Measurements from ENCODE around the gene SRL. TPM values are rescaled to one million over a fixed set of nuclear protein-coding genes. Genes with fewer than 3 reads are reported as not detected.

SRL gene
- total and polyA plus RNA-seq, 2 donors (not counting 1 experiment from before 2014, with no cell fraction given): not detected

DNA sequence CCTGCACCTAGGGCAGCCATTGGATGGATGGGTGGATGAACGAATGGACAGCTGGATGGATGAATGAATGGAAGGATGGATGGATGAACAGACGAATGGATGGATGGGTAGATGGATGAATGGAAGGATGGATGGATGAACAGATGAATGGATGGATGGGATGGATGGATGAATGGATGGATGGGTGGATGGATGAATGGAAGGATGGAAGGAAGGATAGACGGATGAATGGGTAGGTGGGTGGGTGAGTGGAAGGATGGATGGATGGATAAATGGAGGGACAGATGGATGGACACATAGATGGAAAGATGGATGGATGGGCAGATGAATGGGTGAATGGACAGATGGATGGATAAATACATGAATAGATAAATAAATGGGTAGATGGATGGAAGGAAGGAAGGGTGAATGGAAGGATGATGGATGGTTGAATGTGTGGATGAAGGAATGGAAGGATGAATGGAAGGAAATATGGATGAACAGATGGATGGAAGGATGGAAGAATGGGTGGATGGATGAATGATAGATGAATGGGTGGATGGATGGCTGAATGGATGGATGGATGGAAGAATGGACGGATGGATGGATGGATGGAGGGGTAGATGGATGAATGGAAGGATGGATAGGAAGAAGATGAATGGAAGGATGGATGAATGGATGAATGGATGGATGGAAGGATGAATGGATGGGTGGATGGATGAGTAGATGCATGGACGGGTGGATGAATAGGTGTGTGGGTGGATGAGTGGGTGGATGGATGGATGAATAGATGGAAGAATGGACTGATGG is 15.4 kb downstream of the SRL start:
- Histone ChIP-seq H3K4me1 (ENCODE audit: control insufficient read depth in 2 of 2, insufficient read depth in 2 of 2, low read length in 2 of 2) (no peaks in the 10 kb centered on the region), H3K4me3 (ENCODE audit: control extremely low read depth in 1 of 5, extremely low read depth in 1 of 5, insufficient read depth in 1 of 5, low read depth in 2 of 5, low read length in 4 of 5) (no peak overlapping the region), H2AFZ (ENCODE audit: insufficient read depth, low read depth, low read length, poor library complexity, severe bottlenecking) (no peak overlapping the region), H3K79me2 (ENCODE audit: control insufficient read depth, insufficient read depth, low read length) (no peaks in the 10 kb centered on the region), H4K20me1 (ENCODE audit: control insufficient read depth, insufficient read depth, low read length, poor library complexity, severe bottlenecking) (no peaks in the 10 kb centered on the region), H3K36me3 (replicated peaks in 1 of 2; ENCODE audit: control extremely low read depth in 1 of 2, control insufficient read depth in 1 of 2, extremely low read depth in 1 of 2, insufficient read depth in 2 of 2, low read length in 1 of 2) (no peaks in the 10 kb centered on the region), H3K9ac (ENCODE audit: low read length) (no peak overlapping the region), H3K4me2 (replicated peaks; ENCODE audit: low read depth, low read length, poor library complexity, severe bottlenecking) (no peak overlapping the region), H3K27me3 (replicated peaks in 1 of 4; ENCODE audit: control extremely low read depth in 1 of 4, control insufficient read depth in 3 of 4, insufficient read depth in 4 of 4, low read length in 3 of 4) (peaks cover 0 to 5% (median 0%) of the 10 kb centered on the region in 4 experiments), H3K9me3 (ENCODE audit: control extremely low read depth in 1 of 3, control insufficient read depth in 2 of 3, insufficient read depth in 1 of 3, low read length in 2 of 3) (no peaks in the 10 kb centered on the region), H3K27ac (ENCODE audit: low read length in 2 of 2) (no peak overlapping the region)
- H3K4me3 Mint-ChIP-seq: no peak overlapping the region
- ChIA-PET POLR2A (no interaction called here), CTCF (no interaction called here)
- H3K4me1 Mint-ChIP-seq: no peaks in the 10 kb centered on the region
- 77% methylated on average over 5 of the region's 5 CpGs for WGBS (ENCODE audit: insufficient coverage)
- DNase-seq (no peak), ATAC-seq (ENCODE audit: low read depth) (no peak)
- TF ChIP-seq, protein P1, sequence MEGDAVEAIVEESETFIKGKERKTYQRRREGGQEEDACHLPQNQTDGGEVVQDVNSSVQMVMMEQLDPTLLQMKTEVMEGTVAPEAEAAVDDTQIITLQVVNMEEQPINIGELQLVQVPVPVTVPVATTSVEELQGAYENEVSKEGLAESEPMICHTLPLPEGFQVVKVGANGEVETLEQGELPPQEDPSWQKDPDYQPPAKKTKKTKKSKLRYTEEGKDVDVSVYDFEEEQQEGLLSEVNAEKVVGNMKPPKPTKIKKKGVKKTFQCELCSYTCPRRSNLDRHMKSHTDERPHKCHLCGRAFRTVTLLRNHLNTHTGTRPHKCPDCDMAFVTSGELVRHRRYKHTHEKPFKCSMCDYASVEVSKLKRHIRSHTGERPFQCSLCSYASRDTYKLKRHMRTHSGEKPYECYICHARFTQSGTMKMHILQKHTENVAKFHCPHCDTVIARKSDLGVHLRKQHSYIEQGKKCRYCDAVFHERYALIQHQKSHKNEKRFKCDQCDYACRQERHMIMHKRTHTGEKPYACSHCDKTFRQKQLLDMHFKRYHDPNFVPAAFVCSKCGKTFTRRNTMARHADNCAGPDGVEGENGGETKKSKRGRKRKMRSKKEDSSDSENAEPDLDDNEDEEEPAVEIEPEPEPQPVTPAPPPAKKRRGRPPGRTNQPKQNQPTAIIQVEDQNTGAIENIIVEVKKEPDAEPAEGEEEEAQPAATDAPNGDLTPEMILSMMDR (IDR thresholded peaks at IDR 0.05): no peak
- no peak for TF ChIP-seq EZH2 (IDR thresholded peaks at IDR 0.05; ENCODE audit: borderline replicate concordance, insufficient read depth, low read depth, low read length, poor library complexity, severe bottlenecking)
- no peak overlapping the region for H3K27ac Mint-ChIP-seq
- intact Hi-C loops (cut with micrococcal nuclease): no loop called here
- H3K27me3 Mint-ChIP-seq: peaks cover 9% of the 10 kb centered on the region
- H3K9me3 Mint-ChIP-seq (ENCODE audit: insufficient read depth): no peaks in the 10 kb centered on the region

DNA sequence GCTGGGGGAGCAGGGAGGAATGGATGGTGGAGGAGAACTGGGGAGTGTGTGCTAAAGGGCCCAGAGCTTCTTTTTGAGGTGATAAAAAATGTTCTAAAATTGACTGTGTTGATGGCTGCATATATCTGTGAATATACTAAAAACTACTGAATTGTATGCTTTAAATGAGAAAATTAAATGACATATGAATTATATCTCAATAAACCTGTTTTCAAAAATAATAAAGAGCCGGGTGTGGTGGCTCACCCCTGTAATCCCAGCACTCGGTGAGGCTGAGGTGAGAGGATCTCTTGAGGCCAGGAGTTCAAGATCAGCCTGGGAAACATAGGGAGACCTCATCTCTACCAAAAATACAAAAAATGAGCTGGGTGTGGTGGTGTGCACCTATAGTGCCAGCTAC is 16.8 kb downstream of the SRL start:
- no peak overlapping the region for H3K27ac Mint-ChIP-seq
- ChIA-PET CTCF (no interaction called here), POLR2A (no interaction called here)
- Histone ChIP-seq H3K79me2 (ENCODE audit: control insufficient read depth, insufficient read depth, low read length) (no peaks in the 10 kb centered on the region), H3K27me3 (replicated peaks in 1 of 4; ENCODE audit: control extremely low read depth in 1 of 4, control insufficient read depth in 3 of 4, insufficient read depth in 4 of 4, low read length in 3 of 4) (peaks cover 0 to 5% (median 0%) of the 10 kb centered on the region in 4 experiments), H3K36me3 (replicated peaks in 1 of 2; ENCODE audit: control extremely low read depth in 1 of 2, control insufficient read depth in 1 of 2, extremely low read depth in 1 of 2, insufficient read depth in 2 of 2, low read length in 1 of 2) (no peaks in the 10 kb centered on the region), H4K20me1 (ENCODE audit: control insufficient read depth, insufficient read depth, low read length, poor library complexity, severe bottlenecking) (no peaks in the 10 kb centered on the region), H3K4me3 (ENCODE audit: control extremely low read depth in 1 of 5, extremely low read depth in 1 of 5, insufficient read depth in 1 of 5, low read depth in 2 of 5, low read length in 4 of 5) (no peak overlapping the region), H3K9ac (ENCODE audit: low read length) (no peak overlapping the region), H2AFZ (ENCODE audit: insufficient read depth, low read depth, low read length, poor library complexity, severe bottlenecking) (no peak overlapping the region), H3K4me1 (ENCODE audit: control insufficient read depth in 2 of 2, insufficient read depth in 2 of 2, low read length in 2 of 2) (no peaks in the 10 kb centered on the region), H3K27ac (ENCODE audit: low read length in 2 of 2) (no peak overlapping the region), H3K9me3 (ENCODE audit: control extremely low read depth in 1 of 3, control insufficient read depth in 2 of 3, insufficient read depth in 1 of 3, low read length in 2 of 3) (no peaks in the 10 kb centered on the region), H3K4me2 (replicated peaks; ENCODE audit: low read depth, low read length, poor library complexity, severe bottlenecking) (no peak overlapping the region)
- no CpG with 5 or more reads among the region's 2 CpGs for WGBS (ENCODE audit: insufficient coverage)
- intact Hi-C loops (cut with micrococcal nuclease): no loop called here
- no peak overlapping the region for H3K4me3 Mint-ChIP-seq
- H3K4me1 Mint-ChIP-seq: no peaks in the 10 kb centered on the region
- DNase-seq: no peak
- TF ChIP-seq EZH2 (IDR thresholded peaks at IDR 0.05; ENCODE audit: borderline replicate concordance, insufficient read depth, low read depth, low read length, poor library complexity, severe bottlenecking): no peak
- TF ChIP-seq, protein P1 (IDR thresholded peaks at IDR 0.05): no peak
- H3K27me3 Mint-ChIP-seq: peaks cover 13% of the 10 kb centered on the region
- H3K9me3 Mint-ChIP-seq (ENCODE audit: insufficient read depth): no peaks in the 10 kb centered on the region
- ATAC-seq (ENCODE audit: low read depth): no peak
